Vagina (tissue), 2 donors: ENCODE results near the gene NUP43. TPM values are rescaled to one million over a fixed set of nuclear protein-coding genes. Genes with fewer than 3 reads are reported as not detected.

Experiments
- DNase-seq, 2 donors: peaks; one replicate each; pipeline ENCODE4 v3.0.0-alpha.2; 2017; ENCODE audit errors: extremely low spot score in 2 of 2
- H3K27ac ChIP-seq: fragments of 200-600 bp; sonication (generic); one replicate; pipeline ENCODE4 v1.5.1; 2019
- H3K27me3 ChIP-seq: fragments of 200-600 bp; sonication (generic); one replicate; pipeline ENCODE4 v1.5.1; 2019
- H3K36me3 ChIP-seq, 2 donors: fragments of 200-600 bp; sonication (generic); one replicate each; pipeline ENCODE4 v1.5.1; 2017 to 2019
- H3K4me1 ChIP-seq: fragments of 200-600 bp; sonication (generic); one replicate; pipeline ENCODE4 v1.5.1; 2019
- H3K4me3 ChIP-seq, 2 donors: fragments of 200-600 bp; sonication (generic); 1 replicate in 1 of 2; 2 replicates in 1 of 2; pipeline ENCODE4 v1.5.1; 2016 to 2019
- H3K9me3 ChIP-seq: fragments of 200-600 bp; sonication (generic); one replicate; pipeline ENCODE4 v1.5.1; 2019
- POLR2A ChIP-seq, 2 donors: fragments of 450-650 bp; IDR thresholded peaks; one replicate each; pipeline ENCODE4 v1.6.1; 2017; ENCODE audit warnings: antibody characterized with exemption in 2 of 2, mild to moderate bottlenecking in 2 of 2, moderate library complexity in 2 of 2
- POLR2AphosphoS5 ChIP-seq, 2 donors: sonication (generic); formaldehyde crosslinking; IDR thresholded peaks; one replicate each; pipeline ENCODE4 v1.9.0; 2017; ENCODE audit warnings: antibody characterized with exemption in 2 of 2, mild to moderate bottlenecking in 2 of 2, low read depth in 1 of 2; ENCODE audit not compliant: insufficient read depth in 1 of 2
- intact Hi-C: fragments of 100-400 bp; cut with DNase I; formaldehyde crosslinking; loops from one replicate; pipeline ENCODE4 v1.15.1; 2023
- total RNA-seq: library from RNA; depleted of rRNA; stranded (reverse); fragments of >200 nt; gene quantifications from one replicate; pipeline ENCODE4 v1.2.3, GENCODE V29; 2016
- TF ChIP-seq, protein P1 (sequence below), 3 experiments: fragments of 450-650 bp in 2 of 3; fragments of 200-600 bp in 1 of 3; sonication (generic) in 1 of 3; IDR thresholded peaks; one replicate each; pipeline ENCODE4 v1.5.1; 2017 to 2019; ENCODE audit warnings: antibody characterized with exemption in 3 of 3, mild to moderate bottlenecking in 2 of 3, moderate library complexity in 2 of 3

Gene NUP43
- total RNA-seq, 1 donor from 2014 or later: 25.0 TPM

GRCh38 chr6:149723771-149724417 is 22.4 kb downstream of the NUP43 start:
- Histone ChIP-seq H3K36me3 (peaks cover 0 to 19% of the 10 kb centered on the region in 2 donors), H3K27ac (peak overlapping the region; percentile 6)
- peak in 1 of 2 donors; percentile 58 for TF ChIP-seq POLR2AphosphoS5 (IDR thresholded peaks at IDR 0.05; ENCODE audit: insufficient read depth in 1 of 2, low read depth in 1 of 2)
- TF ChIP-seq, protein P1, sequence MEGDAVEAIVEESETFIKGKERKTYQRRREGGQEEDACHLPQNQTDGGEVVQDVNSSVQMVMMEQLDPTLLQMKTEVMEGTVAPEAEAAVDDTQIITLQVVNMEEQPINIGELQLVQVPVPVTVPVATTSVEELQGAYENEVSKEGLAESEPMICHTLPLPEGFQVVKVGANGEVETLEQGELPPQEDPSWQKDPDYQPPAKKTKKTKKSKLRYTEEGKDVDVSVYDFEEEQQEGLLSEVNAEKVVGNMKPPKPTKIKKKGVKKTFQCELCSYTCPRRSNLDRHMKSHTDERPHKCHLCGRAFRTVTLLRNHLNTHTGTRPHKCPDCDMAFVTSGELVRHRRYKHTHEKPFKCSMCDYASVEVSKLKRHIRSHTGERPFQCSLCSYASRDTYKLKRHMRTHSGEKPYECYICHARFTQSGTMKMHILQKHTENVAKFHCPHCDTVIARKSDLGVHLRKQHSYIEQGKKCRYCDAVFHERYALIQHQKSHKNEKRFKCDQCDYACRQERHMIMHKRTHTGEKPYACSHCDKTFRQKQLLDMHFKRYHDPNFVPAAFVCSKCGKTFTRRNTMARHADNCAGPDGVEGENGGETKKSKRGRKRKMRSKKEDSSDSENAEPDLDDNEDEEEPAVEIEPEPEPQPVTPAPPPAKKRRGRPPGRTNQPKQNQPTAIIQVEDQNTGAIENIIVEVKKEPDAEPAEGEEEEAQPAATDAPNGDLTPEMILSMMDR (IDR thresholded peaks at IDR 0.05): peak in 2 of 3 experiments; percentile 14 to 50
- TF ChIP-seq POLR2A (IDR thresholded peaks at IDR 0.05): no peak

GRCh38 chr6:149723262-149723661 is 23.1 kb downstream of the NUP43 start:
- no peaks in the 10 kb centered on the region for H3K27me3 ChIP-seq
- intact Hi-C loops: no loop called here
- peak overlapping the region; percentile 6 for H3K27ac ChIP-seq
- TF ChIP-seq, protein P1 (IDR thresholded peaks at IDR 0.05): no peak
- no peak for TF ChIP-seq POLR2AphosphoS5 (IDR thresholded peaks at IDR 0.05; ENCODE audit: insufficient read depth in 1 of 2, low read depth in 1 of 2)
- no peak for TF ChIP-seq POLR2A (IDR thresholded peaks at IDR 0.05)
- peaks cover 0 to 12% of the 10 kb centered on the region in 2 donors for H3K36me3 ChIP-seq
- no peak overlapping the region for H3K4me3 ChIP-seq
- H3K4me1 ChIP-seq: no peaks in the 10 kb centered on the region
- no peaks in the 10 kb centered on the region for H3K9me3 ChIP-seq
- DNase-seq: no peak

More at GRCh38 chr6:149723771-149724417, 22.4 kb downstream of the NUP43 start:
- Histone ChIP-seq H3K27me3 (no peaks in the 10 kb centered on the region), H3K4me1 (no peaks in the 10 kb centered on the region), H3K4me3 (no peak overlapping the region), H3K9me3 (no peaks in the 10 kb centered on the region)
- DNase-seq: no peak
- intact Hi-C loops: no loop called here

DNA sequence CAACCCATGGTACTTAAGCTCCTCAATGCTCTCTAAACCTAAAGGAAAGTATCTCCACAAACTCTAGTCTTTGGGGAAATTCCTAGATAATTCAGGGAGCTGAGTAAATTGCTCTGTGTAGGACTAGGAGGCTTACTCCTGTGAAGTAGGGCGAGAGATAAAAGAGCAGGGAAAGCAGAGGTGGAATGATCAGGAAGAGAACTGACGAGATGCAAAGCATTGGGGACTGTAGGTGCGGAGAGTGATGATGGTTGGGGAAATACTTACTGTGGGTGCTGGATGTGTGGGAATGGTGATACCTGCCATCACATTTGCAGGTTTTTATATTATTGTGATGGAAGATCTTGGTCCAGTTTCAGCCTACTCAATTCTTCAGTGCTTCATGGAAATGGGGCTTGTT is 26.8 kb downstream of the NUP43 start:
- intact Hi-C loops: no loop called here

GRCh38 chr6:149717588-149718458 is 28.5 kb downstream of the NUP43 start, which contains the start of gene LATS1:
LATS1 (minus strand) TSS chr6:149718101; CDS start chr6:149702126, 15,975 bp downstream.
- TF ChIP-seq, protein P1 (IDR thresholded peaks at IDR 0.05): peak in 2 of 3 experiments; percentile 8 to 17
- TF ChIP-seq POLR2AphosphoS5 (IDR thresholded peaks at IDR 0.05; ENCODE audit: insufficient read depth in 1 of 2, low read depth in 1 of 2): peak; percentile 56 to 88
- peak in 1 of 2 donors; percentile 63 for TF ChIP-seq POLR2A (IDR thresholded peaks at IDR 0.05)
- no peaks in the 10 kb centered on the region for H3K9me3 ChIP-seq
- peak within 1 kb of the TSS; percentile 95 for H3K27ac ChIP-seq
- DNase-seq: peak in 1 of 2 donors; percentile 88
- H3K4me3 ChIP-seq: peak within 1 kb of the TSS; percentile 54 to 68
- intact Hi-C loops: no loop called here
- H3K36me3 ChIP-seq: no peaks in the 10 kb centered on the region
- peaks cover 33% of the 10 kb centered on the region for H3K4me1 ChIP-seq
- no peaks in the 10 kb centered on the region for H3K27me3 ChIP-seq

More for the DNA sequence above, 26.8 kb downstream of the NUP43 start:
- Histone ChIP-seq H3K9me3 (no peaks in the 10 kb centered on the region), H3K4me1 (peaks cover 24% of the 10 kb centered on the region), H3K27ac (no peak overlapping the region), H3K27me3 (no peaks in the 10 kb centered on the region), H3K4me3 (no peak overlapping the region), H3K36me3 (no peaks in the 10 kb centered on the region)
- DNase-seq: no peak
- TF ChIP-seq, protein P1 (IDR thresholded peaks at IDR 0.05): no peak
- no peak for TF ChIP-seq POLR2A (IDR thresholded peaks at IDR 0.05)
- TF ChIP-seq POLR2AphosphoS5 (IDR thresholded peaks at IDR 0.05; ENCODE audit: insufficient read depth in 1 of 2, low read depth in 1 of 2): no peak
